ENCODE data around the gene HMGCR.

GRCh38 chr5:75322066-75322465, 15.0 kb upstream of the HMGCR start:
- TF ChIP-seq CTCF (IDR thresholded peaks at IDR 0.05) (no peak), NR2C2 (CRISPR knock-in tag; IDR thresholded peaks at IDR 0.05) (no peak)

Measured in WTC11 (cell line).